Mesendoderm (in vitro differentiated cells): ENCODE results near the gene NEURL4.

Experiments used
- DNase-seq: peaks from one replicate; pipeline ENCODE4 v3.0.0; 2013
- H2AK5ac ChIP-seq: 2 replicates; pipeline ENCODE4 v1.6.1; 2013; ENCODE audit warnings: low read length, inconsistent platforms
- H2BK120ac ChIP-seq: 2 replicates; pipeline ENCODE4 v1.6.1; 2013; ENCODE audit warnings: low read depth, mild to moderate bottlenecking, low read length, moderate library complexity, mixed read lengths
- H2BK15ac ChIP-seq: replicated peaks from 2 replicates; pipeline ENCODE4 v1.6.1; 2013; ENCODE audit warnings: low read depth, mild to moderate bottlenecking, moderate library complexity
- H2BK5ac ChIP-seq: 2 replicates; pipeline ENCODE4 v1.6.1; 2013; ENCODE audit warnings: low read length, inconsistent platforms
- H3K18ac ChIP-seq: 2 replicates; pipeline ENCODE4 v1.6.1; 2013; ENCODE audit warnings: mild to moderate bottlenecking, low read length, mixed read lengths
- H3K23ac ChIP-seq: one replicate; pipeline ENCODE4 v1.6.1; 2013; ENCODE audit warnings: low read length
- H3K27ac ChIP-seq: 2 replicates; pipeline ENCODE4 v1.5.1; 2013; ENCODE audit warnings: low read depth, mild to moderate bottlenecking, inconsistent platforms, low read length, moderate library complexity
- H3K27me3 ChIP-seq: 2 replicates; pipeline ENCODE4 v1.6.1; 2013; ENCODE audit warnings: low read length, control low read depth, mild to moderate bottlenecking, inconsistent platforms; ENCODE audit not compliant: insufficient read depth, poor library complexity
- H3K36me3 ChIP-seq: 2 replicates; pipeline ENCODE4 v1.6.1; 2013; ENCODE audit warnings: low read length, inconsistent platforms; ENCODE audit not compliant: control insufficient read depth, insufficient read depth
- H3K4ac ChIP-seq: one replicate; pipeline ENCODE4 v1.6.1; 2013; ENCODE audit warnings: low read depth, mild to moderate bottlenecking, low read length, moderate library complexity
- H3K4me1 ChIP-seq: 2 replicates; pipeline ENCODE4 v1.6.1; 2013; ENCODE audit warnings: low read depth, low read length, inconsistent platforms; ENCODE audit not compliant: control insufficient read depth
- H3K4me2 ChIP-seq: 2 replicates; pipeline ENCODE4 v1.6.1; 2013; ENCODE audit warnings: low read length
- H3K4me3 ChIP-seq: 2 replicates; pipeline ENCODE4 v1.5.1; 2013; ENCODE audit warnings: mild to moderate bottlenecking, low read length
- H3K56ac ChIP-seq: one replicate; pipeline ENCODE4 v1.6.1; 2013; ENCODE audit warnings: low read length
- H3K79me1 ChIP-seq: 2 replicates; pipeline ENCODE4 v1.6.1; 2013; ENCODE audit warnings: low read length, inconsistent platforms
- H3K79me2 ChIP-seq: 2 replicates; pipeline ENCODE4 v1.6.1; 2013; ENCODE audit warnings: mild to moderate bottlenecking, low read length; ENCODE audit not compliant: control insufficient read depth, insufficient read depth
- H3K9ac ChIP-seq: 2 replicates; pipeline ENCODE4 v1.6.1; 2013; ENCODE audit warnings: low read length, inconsistent platforms
- H4K5ac ChIP-seq: one replicate; pipeline ENCODE4 v1.6.1; 2013; ENCODE audit warnings: low read length
- H4K8ac ChIP-seq: one replicate; pipeline ENCODE4 v1.6.1; 2013; ENCODE audit warnings: low read depth, mild to moderate bottlenecking, control low read depth, low read length, moderate library complexity
- WGBS: extraction: QIAGEN DNeasy Blood & Tissue Kit; methylation state at CpG from one replicate; pipeline ENCODE4 v1.1.7; 2013; ENCODE audit warnings: low lambda C conversion rate, missing lambda C conversion rate; ENCODE audit not compliant: insufficient coverage; ENCODE audit errors: extremely low coverage; 5-methylcytosine and 5-hydroxymethylcytosine counted together

Gene NEURL4

DNA sequence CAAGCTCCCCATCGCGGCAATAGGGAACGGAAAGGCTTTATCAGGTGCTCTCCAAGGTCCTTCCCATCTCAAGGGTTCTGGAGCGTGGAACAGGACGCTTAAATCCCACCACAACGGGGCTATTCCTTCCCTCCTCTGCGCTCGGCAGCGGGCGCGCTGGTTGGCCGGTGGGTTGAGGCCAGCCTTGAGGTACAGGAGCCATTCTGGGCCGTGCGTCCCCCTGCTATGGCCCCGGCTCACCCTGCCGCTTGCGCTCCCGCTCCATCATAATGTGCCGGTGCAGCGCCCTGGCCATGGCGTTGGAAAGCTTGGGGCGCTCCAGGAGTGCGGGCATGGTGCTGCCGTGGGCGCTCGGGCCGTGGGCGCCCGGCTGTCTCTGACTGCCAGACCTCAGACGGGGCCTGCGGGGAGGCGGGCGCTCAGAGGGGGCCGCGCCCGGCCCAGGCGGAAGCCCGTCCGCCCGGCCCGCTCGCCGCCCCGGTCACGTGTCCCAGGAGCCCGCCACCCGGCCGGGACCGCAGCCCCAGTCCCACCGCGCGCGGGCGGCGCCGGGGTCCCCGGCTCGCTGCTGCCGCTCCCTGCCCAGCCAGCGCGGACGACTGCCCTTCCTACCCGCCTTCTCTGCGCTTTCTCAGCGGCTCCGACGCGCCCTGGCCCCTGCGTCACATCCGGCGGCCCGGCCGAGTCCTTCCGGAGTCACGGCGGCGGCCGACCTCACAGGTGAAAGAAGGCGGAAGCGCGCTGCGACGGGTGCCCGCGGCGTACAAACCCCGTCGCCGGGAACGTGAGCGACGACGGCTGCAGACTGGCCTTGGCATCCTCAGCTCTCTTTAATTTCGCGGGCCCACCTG is 14.2 kb downstream of the NEURL4 start, which contains the start of gene GPS2:
Gene GPS2, minus strand, starts transcription at position 642 of the 851 bp plus-strand sequence. Its CDS starts 308 bp downstream, at position 334.
- peaks cover 19% of the 10 kb centered on the region for H3K79me2 ChIP-seq
- H3K56ac ChIP-seq = peak within 1 kb of the TSS; percentile 93
- H3K27ac ChIP-seq = peak within 1 kb of the TSS; percentile 79
- peak within 1 kb of the TSS; percentile 72 for H3K9ac ChIP-seq
- H4K5ac ChIP-seq = no peak within 1 kb of the TSS
- H3K4ac ChIP-seq = no peak within 1 kb of the TSS
- H3K36me3 ChIP-seq = peaks cover 17% of the 10 kb centered on the region
- no peak within 1 kb of the TSS for H2BK5ac ChIP-seq
- no peak within 1 kb of the TSS for H4K8ac ChIP-seq
- peak within 1 kb of the TSS; percentile 69 for H3K4me2 ChIP-seq
- no peaks in the 10 kb centered on the region for H3K27me3 ChIP-seq
- no peak within 1 kb of the TSS for H2AK5ac ChIP-seq
- H3K4me3 ChIP-seq = peak within 1 kb of the TSS; percentile 74
- H2BK15ac ChIP-seq = no peak within 1 kb of the TSS
- H3K79me1 ChIP-seq = peaks cover 18% of the 10 kb centered on the region
- H3K18ac ChIP-seq = peak within 1 kb of the TSS; percentile 62
- H3K23ac ChIP-seq = peak within 1 kb of the TSS; percentile 56
- peaks cover 3% of the 10 kb centered on the region for H3K4me1 ChIP-seq
- no CpG with 5 or more reads among the region's 95 CpGs for WGBS
- DNase-seq = peak; percentile 92
- H2BK120ac ChIP-seq = no peak within 1 kb of the TSS

DNA sequence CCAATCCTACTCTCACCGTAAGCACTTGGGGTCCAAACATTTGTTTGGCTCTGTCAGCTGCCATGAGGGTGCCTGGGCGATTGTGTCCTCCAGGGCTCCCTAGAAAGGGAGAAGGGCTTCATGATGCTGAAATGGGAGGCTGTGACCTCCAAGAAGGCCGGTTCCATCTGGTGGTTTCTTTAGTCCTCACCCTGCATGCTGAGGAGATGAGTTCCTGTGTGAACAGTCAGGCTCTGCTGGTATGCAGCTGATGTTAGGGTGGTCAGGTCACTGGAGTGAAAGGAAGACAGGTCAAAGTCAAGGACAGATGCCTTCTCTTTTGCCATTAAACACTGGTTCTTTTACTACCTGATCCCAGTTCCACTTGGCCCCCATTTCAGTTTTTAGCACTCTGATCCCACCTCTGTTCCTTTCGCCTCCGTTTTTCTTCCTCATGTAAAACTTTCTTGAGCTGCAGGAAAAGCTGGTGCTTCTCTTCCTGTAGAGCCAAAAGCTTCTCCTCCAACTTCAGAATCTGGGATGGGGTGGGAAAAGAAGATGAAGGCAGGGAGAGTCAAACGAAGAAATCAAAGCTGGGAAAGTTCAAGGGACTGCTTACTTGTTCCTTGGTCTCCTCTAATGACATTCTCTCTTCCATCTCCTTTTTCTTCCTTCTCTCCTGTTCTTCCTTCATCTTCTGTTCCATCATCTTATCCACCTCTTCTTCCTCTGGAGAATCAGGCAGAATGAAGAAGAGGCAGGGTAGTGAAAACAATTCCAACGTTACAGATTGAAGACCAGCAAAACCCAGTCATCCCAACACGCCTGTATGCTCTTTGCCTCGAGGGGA is 15.0 kb downstream of the NEURL4 start:
- no peak overlapping the region for H3K27ac ChIP-seq
- H2AK5ac ChIP-seq = no peak overlapping the region
- H3K23ac ChIP-seq = no peak overlapping the region
- DNase-seq = peak; percentile 67
- peaks cover 24% of the 10 kb centered on the region for H3K36me3 ChIP-seq
- no CpG with 5 or more reads among the region's 9 CpGs for WGBS
- H3K4ac ChIP-seq = no peak overlapping the region
- no peak overlapping the region for H2BK15ac ChIP-seq
- no peak overlapping the region for H2BK120ac ChIP-seq
- no peak overlapping the region for H4K8ac ChIP-seq
- H4K5ac ChIP-seq = no peak overlapping the region
- no peak overlapping the region for H3K18ac ChIP-seq
- peak overlapping the region; percentile 74 for H3K4me3 ChIP-seq
- H3K4me2 ChIP-seq = peak overlapping the region; percentile 63
- peaks cover 21% of the 10 kb centered on the region for H3K79me1 ChIP-seq
- peaks cover 27% of the 10 kb centered on the region for H3K79me2 ChIP-seq
- peak overlapping the region; percentile 93 for H3K56ac ChIP-seq
- H3K27me3 ChIP-seq = no peaks in the 10 kb centered on the region
- H3K4me1 ChIP-seq = peaks cover 8% of the 10 kb centered on the region
- peak overlapping the region; percentile 72 for H3K9ac ChIP-seq
- no peak overlapping the region for H2BK5ac ChIP-seq

DNA sequence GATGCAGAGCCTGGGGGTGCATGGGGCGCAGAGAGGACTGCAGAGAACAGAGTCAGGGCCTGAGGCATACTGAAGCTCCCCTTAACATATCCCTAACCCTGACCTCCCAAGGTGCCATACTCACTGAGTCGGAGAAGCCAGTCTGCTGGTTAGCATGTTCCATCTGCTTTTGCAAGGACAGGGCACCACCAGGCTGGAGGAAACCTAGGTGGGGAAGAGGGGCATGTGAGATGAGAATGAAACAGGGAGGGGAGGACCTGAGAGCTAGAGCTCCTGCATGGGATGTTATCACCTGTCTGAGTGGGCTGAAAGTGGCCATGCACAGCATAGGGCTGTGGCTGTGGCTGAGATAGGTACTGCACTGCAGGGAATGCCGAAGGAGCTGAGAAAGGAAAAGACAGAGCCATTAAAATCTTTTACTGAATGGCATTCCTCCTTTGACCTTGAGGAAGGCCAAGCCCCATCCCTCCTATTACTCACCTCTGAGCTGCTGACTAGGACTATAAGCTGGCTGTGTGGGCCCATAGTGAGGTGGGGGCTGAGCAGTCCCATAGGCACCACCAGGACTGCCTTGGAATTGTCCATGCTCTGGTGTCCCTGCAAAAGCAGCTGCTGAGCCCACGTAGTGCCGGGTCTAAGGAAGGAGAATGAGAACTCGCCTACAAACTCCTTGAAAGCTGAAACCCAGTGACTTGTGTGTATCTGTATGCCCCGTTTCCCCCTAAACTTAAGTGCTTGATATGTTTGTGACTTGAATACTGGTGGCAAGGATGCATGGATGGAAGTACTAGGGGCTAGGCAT is 15.8 kb downstream of the NEURL4 start:
- no peak overlapping the region for H2BK15ac ChIP-seq
- H3K9ac ChIP-seq = no peak overlapping the region
- WGBS = no CpG with 5 or more reads among the region's 7 CpGs
- no peak overlapping the region for H3K56ac ChIP-seq
- H4K5ac ChIP-seq = no peak overlapping the region
- H2AK5ac ChIP-seq = no peak overlapping the region
- H2BK120ac ChIP-seq = no peak overlapping the region
- peaks cover 36% of the 10 kb centered on the region for H3K79me2 ChIP-seq
- no peak overlapping the region for H3K4ac ChIP-seq
- no peak overlapping the region for H3K4me3 ChIP-seq
- peak; percentile 74 for DNase-seq
- no peak overlapping the region for H3K27ac ChIP-seq
- no peak overlapping the region for H3K4me2 ChIP-seq
- peaks cover 8% of the 10 kb centered on the region for H3K4me1 ChIP-seq
- H3K36me3 ChIP-seq = peaks cover 24% of the 10 kb centered on the region
- H3K79me1 ChIP-seq = peaks cover 21% of the 10 kb centered on the region
- H3K23ac ChIP-seq = no peak overlapping the region
- H3K27me3 ChIP-seq = no peaks in the 10 kb centered on the region
- H2BK5ac ChIP-seq = no peak overlapping the region
- H4K8ac ChIP-seq = no peak overlapping the region
- H3K18ac ChIP-seq = no peak overlapping the region

DNA sequence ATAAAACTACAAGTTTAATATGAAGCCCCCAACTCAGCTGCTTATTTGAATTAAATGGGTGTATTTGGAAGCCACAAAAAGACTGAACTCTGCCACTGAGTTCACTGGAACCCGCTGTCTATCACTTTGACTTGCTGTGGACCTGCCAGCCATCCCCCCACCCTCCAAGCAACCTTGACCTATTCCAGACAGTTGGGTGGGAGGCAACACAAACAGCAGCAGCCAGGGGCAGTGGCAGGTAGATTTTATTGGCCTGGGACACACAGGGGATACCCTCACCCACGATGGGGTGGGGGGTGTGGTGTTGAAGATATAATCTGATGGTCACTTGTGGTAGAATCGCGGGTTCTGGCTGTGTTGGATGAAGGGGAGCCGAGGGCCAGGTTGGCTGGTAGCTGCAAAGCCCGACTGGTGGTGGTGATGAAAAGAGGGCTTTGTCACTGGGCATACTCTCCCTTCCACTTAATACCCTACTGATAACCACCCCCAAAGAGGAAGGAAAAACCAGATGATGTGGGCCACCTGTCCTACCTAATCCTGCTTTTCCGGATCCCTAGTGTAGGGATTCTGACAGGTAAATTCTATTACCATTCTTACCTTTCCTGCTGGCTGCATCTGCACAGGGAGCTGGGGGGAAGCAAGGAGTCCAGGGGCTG is 16.6 kb downstream of the NEURL4 start:
- no peak overlapping the region for H2BK5ac ChIP-seq
- no CpG with 5 or more reads among the region's 7 CpGs for WGBS
- peaks cover 21% of the 10 kb centered on the region for H3K79me1 ChIP-seq
- H3K9ac ChIP-seq = no peak overlapping the region
- peaks cover 24% of the 10 kb centered on the region for H3K36me3 ChIP-seq
- H3K4me3 ChIP-seq = no peak overlapping the region
- H3K56ac ChIP-seq = no peak overlapping the region
- H4K8ac ChIP-seq = no peak overlapping the region
- no peak overlapping the region for H3K4me2 ChIP-seq
- no peak overlapping the region for H2BK120ac ChIP-seq
- H4K5ac ChIP-seq = no peak overlapping the region
- no peak overlapping the region for H3K18ac ChIP-seq
- H3K79me2 ChIP-seq = peaks cover 43% of the 10 kb centered on the region
- no peak overlapping the region for H3K27ac ChIP-seq
- no peak for DNase-seq
- H2BK15ac ChIP-seq = no peak overlapping the region
- H2AK5ac ChIP-seq = no peak overlapping the region
- no peak overlapping the region for H3K23ac ChIP-seq
- no peak overlapping the region for H3K4ac ChIP-seq
- H3K27me3 ChIP-seq = no peaks in the 10 kb centered on the region
- peaks cover 8% of the 10 kb centered on the region for H3K4me1 ChIP-seq

DNA sequence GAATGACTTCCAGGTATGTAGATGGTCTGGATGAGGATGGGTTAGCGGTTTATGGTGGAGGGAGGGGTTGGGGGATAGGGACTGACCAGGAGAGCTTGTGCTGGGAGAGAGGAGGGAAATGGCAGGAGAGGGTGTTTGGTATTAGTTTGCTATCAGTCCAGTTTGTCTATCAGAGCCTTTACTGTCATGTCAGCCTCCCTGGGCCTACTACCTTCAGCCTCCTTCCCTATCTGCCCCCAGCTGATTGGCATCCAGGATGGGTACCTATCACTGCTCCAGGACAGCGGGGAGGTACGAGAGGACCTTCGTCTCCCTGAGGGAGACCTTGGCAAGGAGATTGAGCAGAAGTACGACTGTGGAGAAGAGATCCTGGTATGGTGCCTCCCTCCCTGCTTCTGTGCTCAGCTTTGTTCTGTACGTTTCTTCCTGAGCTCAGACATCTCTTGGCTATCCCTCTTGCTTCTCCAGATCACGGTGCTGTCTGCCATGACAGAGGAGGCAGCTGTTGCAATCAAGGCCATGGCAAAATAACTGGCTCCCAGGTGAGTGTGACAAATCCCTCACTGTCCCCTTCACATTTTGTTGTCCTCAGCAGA is 17.9 kb downstream of the NEURL4 start:
- peaks cover 21% of the 10 kb centered on the region for H3K36me3 ChIP-seq
- no peak overlapping the region for H2BK5ac ChIP-seq
- no peak overlapping the region for H3K4me3 ChIP-seq
- peaks cover 8% of the 10 kb centered on the region for H3K4me1 ChIP-seq
- no peak overlapping the region for H3K4me2 ChIP-seq
- H2BK15ac ChIP-seq = no peak overlapping the region
- no peak overlapping the region for H3K27ac ChIP-seq
- no peak overlapping the region for H4K5ac ChIP-seq
- H2AK5ac ChIP-seq = no peak overlapping the region
- H3K27me3 ChIP-seq = no peaks in the 10 kb centered on the region
- WGBS = no CpG with 5 or more reads among the region's 7 CpGs
- H3K23ac ChIP-seq = no peak overlapping the region
- H3K56ac ChIP-seq = no peak overlapping the region
- DNase-seq = no peak
- no peak overlapping the region for H3K18ac ChIP-seq
- peaks cover 21% of the 10 kb centered on the region for H3K79me1 ChIP-seq
- no peak overlapping the region for H3K9ac ChIP-seq
- H3K4ac ChIP-seq = no peak overlapping the region
- peaks cover 43% of the 10 kb centered on the region for H3K79me2 ChIP-seq
- H4K8ac ChIP-seq = no peak overlapping the region
- H2BK120ac ChIP-seq = no peak overlapping the region
